Muscle of leg (tissue), 11 donors: ENCODE results near the gene C10orf90. TPM values are rescaled to one million over a fixed set of nuclear protein-coding genes. Genes with fewer than 3 reads are reported as not detected.

Experiments
- DNase-seq: peaks from one replicate; pipeline ENCODE4 v3.0.0; 2013
- H3K27ac ChIP-seq: one replicate; pipeline ENCODE4 v1.5.1; 2013; ENCODE audit warnings: mild to moderate bottlenecking, low read length, control low read depth
- H3K27me3 ChIP-seq: one replicate; pipeline ENCODE4 v1.6.1; 2013; ENCODE audit warnings: low read length; ENCODE audit not compliant: control insufficient read depth, insufficient read depth
- H3K36me3 ChIP-seq: one replicate; pipeline ENCODE4 v1.6.1; 2013; ENCODE audit warnings: low read length; ENCODE audit not compliant: control insufficient read depth, insufficient read depth
- H3K4me1 ChIP-seq: one replicate; pipeline ENCODE4 v1.6.1; 2013; ENCODE audit warnings: low read length; ENCODE audit not compliant: control insufficient read depth, insufficient read depth
- H3K4me3 ChIP-seq: one replicate; pipeline ENCODE4 v1.5.1; 2013; ENCODE audit warnings: low read length, control low read depth
- H3K9me3 ChIP-seq: replicated peaks from 2 replicates; pipeline ENCODE4 v1.6.1; 2013; ENCODE audit warnings: low read depth, low read length; ENCODE audit not compliant: control insufficient read depth
- WGBS: methylation state at CpG from one replicate; pipeline ENCODE4 v1.1.5; 2013; ENCODE audit warnings: missing lambda C conversion rate; ENCODE audit not compliant: insufficient coverage; 5-methylcytosine and 5-hydroxymethylcytosine counted together
- polyA plus RNA-seq, 8 donors: library from polyadenylated mRNA; unstranded; fragments of 120-200 nt; gene quantifications; one replicate each; pipeline versions ENCODE4 v1.2.1 to v1.2.3, GENCODE V29; 2013; ENCODE audit warnings: inconsistent platforms in 1 of 8, low replicate concordance in 1 of 8; ENCODE audit not compliant: insufficient read length in 8 of 8, insufficient read depth in 1 of 8
- total RNA-seq: library from RNA; stranded (reverse); fragments of 120-200 nt; gene quantifications from one replicate; pipeline ENCODE4 v1.2.4, GENCODE V29; 2013

Gene C10orf90
- total and polyA plus RNA-seq, 9 donors = 0.53 to 1.1 (median 0.80) TPM

DNA sequence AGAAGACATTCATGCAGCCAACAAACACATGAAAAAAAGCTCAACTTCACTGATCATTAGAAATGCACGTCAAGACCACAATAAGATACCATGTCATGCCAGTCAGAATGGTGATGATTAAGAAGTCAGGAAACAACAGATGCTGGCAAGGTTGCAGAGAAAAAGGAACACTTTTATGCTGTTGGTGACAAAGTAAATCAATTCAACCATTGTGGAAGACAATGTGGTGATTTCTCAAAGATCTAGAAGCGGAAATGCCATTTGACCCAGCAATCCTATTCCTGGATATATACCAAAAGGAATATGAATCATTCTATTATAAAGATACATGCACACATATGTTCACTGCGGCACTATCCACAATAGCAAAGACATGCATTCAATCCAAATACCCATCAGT, 77.6 kb downstream of the C10orf90 start:
- Histone ChIP-seq H3K4me1 (no peaks in the 10 kb centered on the region), H3K27me3 (no peaks in the 10 kb centered on the region), H3K36me3 (no peaks in the 10 kb centered on the region), H3K4me3 (no peak overlapping the region), H3K9me3 (no peaks in the 10 kb centered on the region), H3K27ac (no peak overlapping the region)
- no CpG with 5 or more reads among the region's 3 CpGs for WGBS
- no peak for DNase-seq

DNA sequence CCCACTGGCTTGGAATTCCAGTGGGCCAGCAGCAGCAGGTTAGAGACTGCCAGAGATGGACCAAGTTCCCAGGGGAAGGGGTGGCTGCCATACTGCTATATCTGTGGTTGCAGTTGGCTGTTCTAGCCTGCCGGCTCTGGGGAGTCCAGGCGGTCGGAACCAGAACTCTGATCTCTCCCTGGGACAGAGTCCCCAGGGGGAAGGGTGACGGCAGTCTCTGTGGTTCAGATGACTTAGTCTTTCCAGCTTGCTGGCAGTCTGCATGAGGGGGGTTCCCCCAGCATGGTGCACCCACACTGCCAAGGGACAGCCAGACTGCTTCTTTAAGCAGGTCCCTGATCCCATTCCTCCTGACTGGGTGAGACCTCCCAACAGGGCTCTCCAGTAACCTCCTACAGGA, 82.5 kb downstream of the C10orf90 start:
- no peak overlapping the region for H3K4me3 ChIP-seq
- no peaks in the 10 kb centered on the region for H3K9me3 ChIP-seq
- WGBS = 98% methylated on average over 4 of the region's 4 CpGs
- H3K27ac ChIP-seq = no peak overlapping the region
- H3K4me1 ChIP-seq = peaks cover 12% of the 10 kb centered on the region
- H3K36me3 ChIP-seq = no peaks in the 10 kb centered on the region
- no peak for DNase-seq
- peaks cover 5% of the 10 kb centered on the region for H3K27me3 ChIP-seq

DNA sequence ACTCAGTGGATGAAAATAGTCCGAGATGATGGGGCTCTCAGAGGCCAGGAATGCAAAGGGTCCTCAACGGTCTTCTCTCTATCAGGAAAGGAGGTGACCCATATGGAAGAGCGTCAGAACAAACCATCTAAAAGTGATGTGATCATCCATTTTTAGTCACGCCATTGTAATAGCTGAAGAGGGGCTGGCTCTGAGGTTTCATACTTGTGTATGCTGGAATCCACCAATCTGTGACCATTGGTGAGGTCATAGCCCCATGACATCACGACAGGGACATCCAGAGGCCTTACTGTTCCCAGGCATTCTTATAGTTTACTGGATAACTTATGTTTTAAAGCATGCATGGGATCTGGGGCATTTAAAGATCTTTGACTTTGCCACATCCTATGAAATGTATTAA, 83.6 kb downstream of the C10orf90 start:
- Histone ChIP-seq H3K36me3 (no peaks in the 10 kb centered on the region), H3K9me3 (no peaks in the 10 kb centered on the region), H3K27me3 (peaks cover 5% of the 10 kb centered on the region), H3K4me3 (no peak overlapping the region), H3K27ac (no peak overlapping the region), H3K4me1 (peaks cover 12% of the 10 kb centered on the region)
- DNase-seq = no peak
- 92% methylated on average over 2 of the region's 5 CpGs for WGBS

DNA sequence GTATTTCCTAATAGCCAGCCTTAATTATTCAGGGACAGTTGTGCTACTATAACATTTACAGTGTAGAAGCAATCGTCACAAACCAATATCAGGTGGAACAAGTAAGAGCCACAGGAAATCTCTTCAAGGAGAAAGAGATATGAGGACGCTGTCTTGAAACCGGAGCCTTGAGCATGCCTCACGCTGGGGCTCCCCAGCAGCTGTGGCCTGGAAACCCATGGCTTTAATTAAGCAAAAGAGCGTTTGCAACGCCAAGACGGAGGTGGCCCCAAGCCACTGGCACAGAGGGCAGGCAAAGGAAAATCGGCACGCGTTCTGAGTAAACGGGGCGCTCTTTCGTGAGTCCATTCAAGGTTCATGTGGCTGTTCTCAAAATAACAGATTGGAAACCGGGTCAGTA, 84.4 kb downstream of the C10orf90 start:
- WGBS = 45% methylated on average over 13 of the region's 14 CpGs
- peak; percentile 23 for DNase-seq

DNA sequence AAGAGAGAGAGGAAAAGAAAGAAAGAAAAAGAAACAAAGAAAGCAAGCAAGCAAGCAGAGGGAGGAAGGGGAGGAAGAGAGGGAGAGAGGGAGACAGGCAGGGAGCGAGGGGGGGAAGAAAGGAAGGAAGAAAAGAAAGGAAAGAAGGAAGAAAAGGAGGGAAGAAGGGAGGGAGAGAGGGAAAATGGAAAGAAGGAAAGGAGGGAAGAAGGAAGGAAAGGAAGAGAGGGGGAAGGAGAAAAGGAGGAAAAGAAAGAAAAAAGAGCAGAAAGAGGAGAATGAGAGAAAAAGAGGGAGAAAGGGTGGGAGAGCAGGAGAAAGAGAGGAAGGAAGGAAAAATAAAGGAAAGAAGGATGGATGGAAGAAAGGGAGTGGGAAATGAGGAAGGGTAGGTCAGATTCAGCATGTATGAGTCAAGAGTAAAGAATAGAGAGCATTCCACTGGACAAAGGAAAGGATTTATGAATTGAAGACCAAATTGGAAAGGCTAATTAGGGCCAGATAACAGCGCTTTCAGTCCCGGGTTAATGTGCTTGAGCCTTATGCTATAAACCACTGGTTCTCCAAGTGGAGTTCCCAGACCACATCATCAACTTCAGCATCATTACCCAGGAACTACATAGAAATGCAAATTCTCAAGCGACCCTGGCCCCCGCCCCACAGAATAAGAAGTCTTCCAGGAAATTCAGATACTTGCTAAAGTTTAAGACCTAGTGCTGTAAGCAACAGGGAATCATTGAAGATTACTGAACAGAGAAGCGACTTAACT, 85.1 kb downstream of the C10orf90 start:
- WGBS = 91% methylated on average over 1 of the region's 6 CpGs
- no peak for DNase-seq
- peaks cover 5% of the 10 kb centered on the region for H3K27me3 ChIP-seq
- no peak overlapping the region for H3K4me3 ChIP-seq
- H3K27ac ChIP-seq = no peak overlapping the region
- no peaks in the 10 kb centered on the region for H3K36me3 ChIP-seq
- H3K9me3 ChIP-seq = no peaks in the 10 kb centered on the region
- H3K4me1 ChIP-seq = peaks cover 12% of the 10 kb centered on the region

More for the DNA sequence above, 84.4 kb downstream of the C10orf90 start:
- no peaks in the 10 kb centered on the region for H3K36me3 ChIP-seq
- no peak overlapping the region for H3K4me3 ChIP-seq
- H3K27me3 ChIP-seq = peaks cover 5% of the 10 kb centered on the region
- no peaks in the 10 kb centered on the region for H3K9me3 ChIP-seq
- no peak overlapping the region for H3K27ac ChIP-seq
- peaks cover 12% of the 10 kb centered on the region for H3K4me1 ChIP-seq

DNA sequence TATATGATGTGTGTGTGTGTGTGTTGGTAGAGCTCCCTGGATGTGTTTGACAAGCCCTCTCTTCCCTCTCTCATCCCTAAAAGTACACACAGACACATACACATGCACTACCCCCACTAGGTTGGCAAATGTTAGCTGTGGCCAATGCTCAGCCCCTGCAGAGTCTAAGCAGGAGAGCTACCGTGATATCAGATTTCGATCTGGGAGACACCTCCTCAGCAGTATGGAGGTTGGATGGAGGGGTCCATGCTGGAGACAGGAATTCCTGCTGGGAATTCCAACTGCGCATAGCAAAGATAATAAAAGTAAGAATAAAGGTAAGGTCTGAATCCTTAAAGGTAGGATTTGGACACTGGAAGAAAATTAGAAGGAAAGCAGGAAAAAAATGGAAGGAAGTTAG, 85.7 kb downstream of the C10orf90 start:
- H3K27ac ChIP-seq = no peak overlapping the region
- WGBS = 88% methylated on average over 3 of the region's 3 CpGs
- H3K27me3 ChIP-seq = peaks cover 5% of the 10 kb centered on the region
- no peak overlapping the region for H3K4me3 ChIP-seq
- H3K4me1 ChIP-seq = peaks cover 12% of the 10 kb centered on the region
- no peaks in the 10 kb centered on the region for H3K36me3 ChIP-seq
- no peaks in the 10 kb centered on the region for H3K9me3 ChIP-seq
- no peak for DNase-seq

DNA sequence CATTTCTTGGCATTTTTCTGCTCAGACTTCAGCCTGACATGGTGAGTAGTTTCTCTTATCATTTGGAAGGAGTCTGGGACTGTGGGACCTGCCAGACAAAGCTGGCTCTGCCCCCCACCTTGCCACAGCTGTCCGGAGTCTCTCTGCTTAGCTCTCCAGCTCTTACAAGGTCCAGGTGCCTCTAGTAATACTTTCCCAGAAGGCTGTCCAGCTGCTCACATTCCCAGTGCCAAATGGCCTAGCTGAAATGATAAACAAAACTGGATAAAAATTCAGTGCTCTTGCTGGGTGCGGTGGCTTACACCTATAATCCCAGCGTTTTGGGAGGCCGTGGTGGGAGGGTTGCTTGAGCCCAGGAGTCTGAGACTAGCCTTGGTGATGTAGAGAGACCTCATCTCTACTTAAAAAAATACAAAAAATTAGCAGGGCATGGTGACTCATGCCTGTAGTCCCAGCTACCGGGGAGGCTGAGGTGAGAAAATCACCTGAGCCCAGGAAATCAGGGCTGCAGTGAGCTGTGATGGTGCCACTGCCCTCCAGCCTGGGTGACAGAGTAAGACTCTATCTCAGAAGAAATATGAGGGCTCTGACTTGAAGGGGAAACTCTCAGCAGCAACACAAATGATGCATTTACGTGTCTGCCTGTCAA, 86.8 kb downstream of the C10orf90 start:
- Histone ChIP-seq H3K27ac (no peak overlapping the region), H3K36me3 (no peaks in the 10 kb centered on the region), H3K27me3 (peaks cover 5% of the 10 kb centered on the region), H3K4me1 (peaks cover 12% of the 10 kb centered on the region), H3K4me3 (no peak overlapping the region), H3K9me3 (no peaks in the 10 kb centered on the region)
- peak; percentile 77 for DNase-seq
- WGBS = 100% methylated on average over 1 of the region's 6 CpGs

DNA sequence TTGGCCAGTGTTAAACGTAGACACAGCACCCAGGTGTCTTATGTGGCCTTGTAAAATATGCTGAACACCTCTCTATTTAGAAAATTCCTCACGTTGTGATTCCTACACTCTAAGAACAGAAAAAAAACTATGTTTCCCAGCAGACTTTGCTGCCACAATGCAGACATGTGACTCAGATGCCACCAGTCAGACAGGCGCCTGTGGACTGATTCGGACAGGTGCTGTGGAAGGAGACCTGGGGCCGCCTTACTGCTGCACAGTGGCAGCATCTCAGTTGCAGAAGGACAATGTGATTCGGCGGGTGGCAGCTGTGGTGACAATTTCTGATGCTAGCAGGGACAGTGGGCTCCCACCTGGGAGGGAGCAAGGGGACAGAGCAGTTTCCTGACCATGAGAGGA, 88.8 kb downstream of the C10orf90 start:
- no peak for DNase-seq
- H3K4me3 ChIP-seq = no peak overlapping the region
- 83% methylated on average over 6 of the region's 7 CpGs for WGBS
- peaks cover 4% of the 10 kb centered on the region for H3K27me3 ChIP-seq
- no peaks in the 10 kb centered on the region for H3K36me3 ChIP-seq
- no peaks in the 10 kb centered on the region for H3K9me3 ChIP-seq
- H3K4me1 ChIP-seq = peaks cover 10% of the 10 kb centered on the region
- no peak overlapping the region for H3K27ac ChIP-seq

DNA sequence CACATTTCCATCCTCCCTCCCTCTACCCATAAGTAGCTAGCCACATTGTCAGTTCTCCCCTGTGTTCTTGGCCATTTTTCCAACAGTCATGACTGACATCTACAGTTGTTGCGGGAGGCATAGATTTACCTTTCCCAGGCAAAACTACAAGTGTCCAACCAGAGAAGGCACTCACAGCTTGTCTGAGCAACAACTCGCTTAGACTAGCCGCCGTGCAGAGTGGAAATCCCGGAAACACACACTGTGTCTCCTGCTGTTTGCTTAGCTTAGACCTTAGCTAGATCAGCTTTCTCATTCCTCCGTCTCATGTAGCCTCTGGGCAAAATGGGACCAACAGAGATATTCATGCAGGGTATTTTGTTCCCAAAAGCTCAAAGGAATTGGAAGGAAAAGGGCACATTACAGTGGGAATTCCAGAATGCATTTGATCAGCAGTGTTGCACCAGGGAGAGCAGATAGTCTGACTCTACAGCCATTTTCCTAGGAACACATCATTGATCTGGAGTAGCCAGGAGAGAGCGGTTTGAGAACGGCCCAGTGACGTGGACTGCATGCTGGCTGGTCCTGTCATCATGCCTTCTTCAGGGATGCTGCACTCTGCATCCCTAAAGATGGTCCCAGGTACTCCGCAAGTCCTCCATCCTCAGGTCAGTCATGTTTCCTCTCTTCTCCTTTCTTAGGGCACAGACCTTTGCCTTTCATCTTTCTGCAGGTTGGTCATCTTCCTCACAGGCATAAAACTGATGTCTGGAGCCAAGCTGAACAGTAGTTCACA, 89.4 kb downstream of the C10orf90 start:
- Histone ChIP-seq H3K9me3 (no peaks in the 10 kb centered on the region), H3K4me1 (peaks cover 4% of the 10 kb centered on the region), H3K36me3 (no peaks in the 10 kb centered on the region), H3K27ac (no peak overlapping the region), H3K4me3 (no peak overlapping the region), H3K27me3 (no peaks in the 10 kb centered on the region)
- 91% methylated on average over 9 of the region's 10 CpGs for WGBS
- DNase-seq = no peak

DNA sequence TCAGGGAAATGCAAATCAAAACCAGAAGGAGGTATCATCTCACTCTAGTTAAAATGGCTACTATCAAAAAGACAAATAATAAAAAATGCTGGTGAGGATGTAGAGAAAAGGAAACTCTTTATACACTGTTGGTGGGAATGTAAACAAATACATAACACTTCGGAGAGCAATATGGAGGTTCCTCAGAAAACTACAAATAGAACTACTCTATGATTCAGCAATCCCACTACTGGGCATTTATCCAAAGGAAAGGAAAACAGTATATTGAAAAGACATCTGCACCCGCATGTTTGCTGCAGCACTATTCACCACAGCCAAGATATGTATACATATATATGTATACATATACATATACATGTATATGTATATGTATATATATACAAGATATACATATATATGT, 94.2 kb downstream of the C10orf90 start:
- DNase-seq = no peak
- Histone ChIP-seq H3K4me1 (no peaks in the 10 kb centered on the region), H3K27ac (no peak overlapping the region), H3K4me3 (no peak overlapping the region), H3K9me3 (peaks cover 3% of the 10 kb centered on the region), H3K36me3 (no peaks in the 10 kb centered on the region), H3K27me3 (no peaks in the 10 kb centered on the region)
- no CpG with 5 or more reads among the region's 2 CpGs for WGBS
